ENCODE results near the gene TAF7. TPM values are rescaled to one million over a fixed set of nuclear protein-coding genes. Genes with fewer than 3 reads are reported as not detected.

TAF7 gene, protein sequence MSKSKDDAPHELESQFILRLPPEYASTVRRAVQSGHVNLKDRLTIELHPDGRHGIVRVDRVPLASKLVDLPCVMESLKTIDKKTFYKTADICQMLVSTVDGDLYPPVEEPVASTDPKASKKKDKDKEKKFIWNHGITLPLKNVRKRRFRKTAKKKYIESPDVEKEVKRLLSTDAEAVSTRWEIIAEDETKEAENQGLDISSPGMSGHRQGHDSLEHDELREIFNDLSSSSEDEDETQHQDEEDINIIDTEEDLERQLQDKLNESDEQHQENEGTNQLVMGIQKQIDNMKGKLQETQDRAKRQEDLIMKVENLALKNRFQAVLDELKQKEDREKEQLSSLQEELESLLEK
- total RNA-seq: 100 to 1,000 TPM in 1 of 4 donors, 10 to 100 TPM in 3; 86.7 to 109 (median 95.1) TPM
- 94.6 TPM for polyA plus RNA-seq
- long read RNA-seq, donor 1, transcript TAF7-201 (1 exons, 2,334 nt): major isoform, 389 of 389 reads
- long read RNA-seq, donor 1, partial matches to known transcripts: 0 of 389 reads
- long read RNA-seq, donor 1, other reads (novel, unspliced or antisense): 0 of 389 reads
- long read RNA-seq, donor 2, transcript TAF7-201 (1 exons, 2,334 nt): major isoform, 157 of 157 reads
- long read RNA-seq, donor 2, partial matches to known transcripts: 0 of 157 reads
- long read RNA-seq, donor 2, other reads (novel, unspliced or antisense): 0 of 157 reads
- long read RNA-seq, donor 3, transcript TAF7-201 (1 exons, 2,334 nt): major isoform, 461 of 461 reads
- long read RNA-seq, donor 3, partial matches to known transcripts: 0 of 461 reads
- long read RNA-seq, donor 3, other reads (novel, unspliced or antisense): 0 of 461 reads
- long read RNA-seq, donor 4, transcript TAF7-201 (1 exons, 2,334 nt): major isoform, 193 of 193 reads
- long read RNA-seq, donor 4, partial matches to known transcripts: 0 of 193 reads
- long read RNA-seq, donor 4, other reads (novel, unspliced or antisense): 0 of 193 reads

DNA sequence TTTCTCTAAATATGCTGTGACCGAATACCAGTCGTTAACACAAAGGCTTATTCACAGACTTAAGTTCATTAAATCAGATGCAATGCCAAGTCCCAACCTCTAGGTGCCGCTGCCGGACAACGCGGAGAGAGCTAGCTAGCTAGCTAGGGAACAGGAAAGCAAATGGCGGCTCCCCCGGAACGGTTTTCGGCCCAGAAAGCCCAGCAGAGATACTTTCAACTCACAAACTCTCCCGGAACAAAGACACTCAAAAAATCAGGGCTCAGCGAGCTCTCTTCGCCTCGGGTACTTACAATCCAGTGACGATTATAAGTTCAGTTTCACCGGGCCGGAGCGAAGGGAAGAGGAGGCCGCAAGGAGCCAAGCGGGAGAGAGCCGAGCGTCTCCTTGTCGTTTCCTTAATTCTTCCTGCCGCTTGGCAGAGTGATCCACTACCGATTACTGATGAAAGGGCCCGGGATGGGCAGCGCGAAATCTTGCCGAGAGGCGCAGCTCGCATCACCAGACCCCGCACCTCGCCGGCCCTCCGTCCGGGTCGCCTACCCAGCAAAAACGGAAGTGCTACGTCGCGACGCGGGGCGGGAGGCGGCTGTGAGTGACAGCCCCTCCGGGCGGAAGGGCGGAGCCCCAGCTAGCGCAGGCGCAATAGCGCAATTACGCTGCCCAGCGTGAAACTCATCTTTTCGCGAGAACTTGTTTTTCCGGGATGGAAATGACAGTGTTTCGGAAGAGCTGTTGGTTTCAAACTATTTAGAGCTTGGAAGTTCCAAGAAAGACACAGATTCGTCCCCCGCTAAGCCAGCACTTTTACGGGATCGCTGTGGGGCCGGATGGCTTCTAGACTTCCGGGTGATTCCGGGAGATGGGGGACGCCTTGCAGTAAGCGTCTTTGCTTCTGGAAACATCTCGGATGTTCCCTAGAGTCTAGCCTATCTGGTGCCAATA, at the start of gene TAF7:
Gene TAF7 (minus strand): TSS at position 560 of the 945 bp plus-strand sequence. CDS start 740 bp downstream, outside the sequence.
- peak within 1 kb of the TSS; percentile 93 for H3K27ac ChIP-seq (ENCODE audit: low read length)
- H3K9me3 ChIP-seq (ENCODE audit: control insufficient read depth, low read length): peaks cover 8% of the 10 kb centered on the region
- ATAC-seq (peak; percentile 99 to 100), DNase-seq (peak; percentile 92 to 97 (median 96))
- 1% methylated on average over 67 of the region's 67 CpGs for WGBS
- H3K4me3 ChIP-seq (ENCODE audit: low read length): peak within 1 kb of the TSS; percentile 78
- no peaks in the 10 kb centered on the region for H3K27me3 ChIP-seq (ENCODE audit: control insufficient read depth, insufficient read depth)
- no peaks in the 10 kb centered on the region for H3K4me1 ChIP-seq (ENCODE audit: control insufficient read depth, insufficient read depth, low read length)
- intact Hi-C loops (cut with DNase I): no loop called here

- peaks cover 24% of the 10 kb centered on the region for H3K9me3 ChIP-seq (ENCODE audit: control insufficient read depth, low read length)
Observed at GRCh38 chr5:141366016-141366896, 45.7 kb upstream of the TAF7 start.

DNA sequence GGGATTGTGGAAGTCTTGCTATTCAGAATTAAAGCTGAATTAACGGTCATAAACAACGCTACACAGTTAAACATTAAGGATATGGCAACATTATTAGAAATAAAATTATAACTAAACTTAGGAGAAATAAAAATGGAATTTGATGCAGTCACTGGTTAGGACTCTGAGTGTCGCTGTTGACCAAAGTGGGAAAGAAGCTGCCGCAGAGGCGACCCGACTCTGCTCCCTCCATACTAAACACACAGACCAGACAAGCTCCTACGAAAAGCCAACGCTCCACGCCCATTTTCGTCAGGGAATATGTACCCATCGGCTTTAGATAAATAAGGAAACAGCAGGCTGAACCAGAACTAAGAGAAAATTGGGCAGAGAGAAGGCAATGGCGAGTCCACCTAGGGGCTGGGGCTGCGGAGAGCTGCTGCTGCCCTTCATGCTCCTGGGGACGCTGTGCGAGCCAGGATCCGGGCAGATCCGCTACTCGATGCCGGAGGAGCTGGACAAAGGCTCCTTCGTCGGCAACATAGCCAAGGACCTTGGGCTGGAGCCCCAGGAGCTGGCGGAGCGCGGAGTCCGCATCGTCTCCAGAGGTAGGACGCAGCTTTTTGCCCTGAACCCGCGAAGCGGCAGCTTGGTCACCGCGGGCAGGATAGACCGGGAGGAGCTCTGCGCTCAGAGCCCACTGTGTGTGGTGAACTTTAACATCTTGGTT, 43.5 kb upstream of the TAF7 start, which contains the start of gene PCDHGA5:
Gene PCDHGA5 (plus strand): TSS at position 211 of the 709 bp plus-strand sequence. CDS start 169 bp downstream, at position 380.
- no peaks in the 10 kb centered on the region for H3K27me3 ChIP-seq (ENCODE audit: control insufficient read depth, insufficient read depth)
- DNase-seq: no peak
- no peak within 1 kb of the TSS for H3K27ac ChIP-seq (ENCODE audit: low read length)
- H3K9me3 ChIP-seq (ENCODE audit: control insufficient read depth, low read length): peaks cover 25% of the 10 kb centered on the region
- WGBS: 14% methylated on average over 34 of the region's 34 CpGs
- peak within 1 kb of the TSS; percentile 21 for H3K4me3 ChIP-seq (ENCODE audit: low read length)
- intact Hi-C loops (cut with DNase I): no loop called here
- ATAC-seq: peak in 1 of 2 donors; percentile 37
- H3K4me1 ChIP-seq (ENCODE audit: control insufficient read depth, insufficient read depth, low read length): no peaks in the 10 kb centered on the region

More at GRCh38 chr5:141366016-141366896, 45.7 kb upstream of the TAF7 start:
- Histone ChIP-seq H3K27ac (ENCODE audit: low read length) (no peak overlapping the region), H3K27me3 (ENCODE audit: control insufficient read depth, insufficient read depth) (no peaks in the 10 kb centered on the region), H3K4me3 (ENCODE audit: low read length) (no peak overlapping the region), H3K4me1 (ENCODE audit: control insufficient read depth, insufficient read depth, low read length) (no peaks in the 10 kb centered on the region)
- 30% methylated on average over 46 of the region's 46 CpGs for WGBS
- ATAC-seq (no peak), DNase-seq (no peak)
- intact Hi-C loops (cut with DNase I): no loop called here

DNA sequence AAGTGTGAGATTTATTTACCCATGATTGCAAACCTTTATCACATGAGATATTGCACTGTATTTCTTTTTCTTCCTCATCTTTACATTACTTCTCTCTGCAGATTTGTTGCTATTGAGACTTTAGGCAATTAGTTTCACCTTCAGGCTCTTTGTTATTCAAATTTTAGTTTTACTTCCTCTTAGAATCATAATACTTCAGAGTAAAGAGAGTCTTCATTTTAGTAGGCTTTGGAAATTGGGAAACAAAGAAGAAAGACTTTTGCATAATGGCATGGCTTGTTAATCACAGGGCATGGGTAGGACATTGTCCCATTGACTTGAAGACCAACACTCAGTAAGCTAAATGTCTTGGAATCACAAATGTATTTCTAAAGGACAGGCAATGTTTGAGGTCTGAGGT, 42.1 kb upstream of the TAF7 start:
- no peak for ATAC-seq
- intact Hi-C loops (cut with DNase I): no loop called here
- H3K9me3 ChIP-seq (ENCODE audit: control insufficient read depth, low read length): peaks cover 25% of the 10 kb centered on the region
- H3K4me1 ChIP-seq (ENCODE audit: control insufficient read depth, insufficient read depth, low read length): no peaks in the 10 kb centered on the region
- DNase-seq: no peak
- no peak overlapping the region for H3K27ac ChIP-seq (ENCODE audit: low read length)
- H3K4me3 ChIP-seq (ENCODE audit: low read length): no peak overlapping the region
- no peaks in the 10 kb centered on the region for H3K27me3 ChIP-seq (ENCODE audit: control insufficient read depth, insufficient read depth)

DNA sequence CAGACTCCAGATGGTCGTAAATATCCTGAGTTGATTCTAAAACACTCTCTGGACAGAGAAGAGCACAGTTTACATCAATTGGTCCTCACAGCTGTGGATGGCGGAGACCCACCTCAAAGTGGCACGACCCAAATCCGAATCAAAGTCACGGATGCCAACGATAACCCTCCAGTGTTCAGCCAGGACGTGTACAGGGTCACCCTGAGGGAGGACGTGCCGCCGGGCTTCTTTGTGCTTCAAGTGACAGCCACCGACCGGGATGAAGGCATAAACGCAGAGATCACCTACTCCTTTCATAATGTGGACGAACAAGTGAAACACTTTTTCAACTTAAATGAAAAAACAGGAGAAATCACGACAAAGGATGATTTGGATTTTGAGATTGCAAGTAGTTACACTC, 40.1 kb upstream of the TAF7 start:
- WGBS: 32% methylated on average over 15 of the region's 15 CpGs
- no peaks in the 10 kb centered on the region for H3K27me3 ChIP-seq (ENCODE audit: control insufficient read depth, insufficient read depth)
- DNase-seq: no peak

GRCh38 chr5:141359790-141360426, 39.3 kb upstream of the TAF7 start, which contains the start of gene PCDHGB2:
PCDHGB2 (plus strand) TSS chr5:141359994; CDS start chr5:141360136, 142 bp downstream.
- WGBS: 13% methylated on average over 24 of the region's 24 CpGs
- Histone ChIP-seq H3K27ac (ENCODE audit: low read length) (no peak within 1 kb of the TSS), H3K4me3 (ENCODE audit: low read length) (peak within 1 kb of the TSS; percentile 62), H3K9me3 (ENCODE audit: control insufficient read depth, low read length) (peaks cover 16% of the 10 kb centered on the region), H3K4me1 (ENCODE audit: control insufficient read depth, insufficient read depth, low read length) (no peaks in the 10 kb centered on the region), H3K27me3 (ENCODE audit: control insufficient read depth, insufficient read depth) (no peaks in the 10 kb centered on the region)
- intact Hi-C loops (cut with DNase I): no loop called here
- no peak for ATAC-seq
- peak in 1 of 3 donors; percentile 33 for DNase-seq

More for the DNA sequence above, 40.1 kb upstream of the TAF7 start:
- ATAC-seq: no peak
- Histone ChIP-seq H3K4me3 (ENCODE audit: low read length) (no peak overlapping the region), H3K9me3 (ENCODE audit: control insufficient read depth, low read length) (peaks cover 21% of the 10 kb centered on the region), H3K27ac (ENCODE audit: low read length) (no peak overlapping the region), H3K4me1 (ENCODE audit: control insufficient read depth, insufficient read depth, low read length) (no peaks in the 10 kb centered on the region)
- intact Hi-C loops (cut with DNase I): no loop called here

GRCh38 chr5:141356950-141357349, 36.4 kb upstream of the TAF7 start:
- ATAC-seq: no peak
- no peaks in the 10 kb centered on the region for H3K4me1 ChIP-seq (ENCODE audit: control insufficient read depth, insufficient read depth, low read length)
- no peak overlapping the region for H3K27ac ChIP-seq (ENCODE audit: low read length)
- WGBS: 40% methylated on average over 19 of the region's 19 CpGs
- intact Hi-C loops (cut with DNase I): no loop called here
- no peak for DNase-seq
- no peaks in the 10 kb centered on the region for H3K27me3 ChIP-seq (ENCODE audit: control insufficient read depth, insufficient read depth)
- H3K9me3 ChIP-seq (ENCODE audit: control insufficient read depth, low read length): peaks cover 8% of the 10 kb centered on the region
- no peak overlapping the region for H3K4me3 ChIP-seq (ENCODE audit: low read length)

- Histone ChIP-seq H3K27me3 (ENCODE audit: control insufficient read depth, insufficient read depth) (no peaks in the 10 kb centered on the region), H3K27ac (ENCODE audit: low read length) (no peak overlapping the region), H3K9me3 (ENCODE audit: control insufficient read depth, low read length) (peaks cover 11% of the 10 kb centered on the region), H3K4me1 (ENCODE audit: control insufficient read depth, insufficient read depth, low read length) (no peaks in the 10 kb centered on the region), H3K4me3 (ENCODE audit: low read length) (no peak overlapping the region)
- intact Hi-C loops (cut with DNase I): no loop called here
- 70% methylated on average over 5 of the region's 5 CpGs for WGBS
- no peak for ATAC-seq
- no peak for DNase-seq
Observed at GRCh38 chr5:141356133-141356532, 35.5 kb upstream of the TAF7 start.

GRCh38 chr5:141355641-141356040, 35.1 kb upstream of the TAF7 start:
- intact Hi-C loops (cut with DNase I): no loop called here
- no peak for ATAC-seq

More at GRCh38 chr5:141355641-141356040, 35.1 kb upstream of the TAF7 start:
- Histone ChIP-seq H3K4me3 (ENCODE audit: low read length) (no peak overlapping the region), H3K9me3 (ENCODE audit: control insufficient read depth, low read length) (peaks cover 11% of the 10 kb centered on the region), H3K27ac (ENCODE audit: low read length) (no peak overlapping the region), H3K27me3 (ENCODE audit: control insufficient read depth, insufficient read depth) (no peaks in the 10 kb centered on the region), H3K4me1 (ENCODE audit: control insufficient read depth, insufficient read depth, low read length) (no peaks in the 10 kb centered on the region)
- DNase-seq: no peak
- WGBS: 47% methylated on average over 24 of the region's 24 CpGs

All from right cardiac atrium (tissue), 5 donors.